Glomerular visceral epithelial cell (primary cell): ENCODE results near the gene NUDT2.
"Not testable (repeated sequence)": the region's sequence is repeated elsewhere in the genome, so short reads cannot be mapped to it uniquely, and the experiment has no call there.

Experiments
- DNase-seq: peaks from one replicate; pipeline ENCODE4 v3.0.0-alpha.2; 2016; ENCODE audit errors: extremely low spot score

Gene NUDT2

DNA sequence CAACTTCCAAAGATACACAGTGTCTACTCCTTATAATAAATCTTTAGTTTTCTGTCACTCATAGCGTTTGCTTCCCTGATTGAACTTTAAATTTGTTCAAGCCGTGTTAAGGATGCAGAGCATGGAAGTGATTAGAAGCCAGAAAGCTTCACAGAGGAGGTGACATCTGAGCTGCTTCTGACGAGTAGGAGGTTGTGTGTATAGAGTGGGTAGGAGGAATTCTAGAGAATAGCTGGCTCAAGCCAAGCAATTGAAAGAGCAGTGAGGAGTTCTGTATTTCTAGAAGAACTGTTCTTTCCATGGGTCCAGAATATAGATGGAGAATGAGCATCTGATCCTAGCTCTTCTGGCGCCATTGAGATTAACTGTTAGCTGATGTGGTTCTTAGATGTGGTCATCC is 6.0 kb downstream of the NUDT2 start:
- DNase-seq = no peak

DNA sequence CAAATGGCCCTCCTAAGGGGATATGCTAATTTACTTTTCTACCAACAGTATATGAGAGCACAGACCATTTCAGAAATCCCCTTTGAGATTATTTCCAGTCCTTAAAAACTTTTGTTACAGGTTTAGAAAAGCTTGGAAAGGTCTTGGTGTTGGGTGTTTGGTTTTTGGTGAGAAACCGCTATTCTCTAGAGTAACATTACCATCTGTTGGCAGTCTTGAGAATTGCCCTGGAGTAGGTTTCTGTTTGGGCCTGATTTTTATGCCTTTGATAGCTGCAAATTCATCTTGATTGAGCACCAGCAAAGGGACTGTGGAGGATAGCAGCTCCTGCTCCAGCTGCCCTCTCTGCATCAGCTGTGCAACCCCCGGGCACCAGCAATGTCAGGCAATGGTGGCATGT is 8.0 kb downstream of the NUDT2 start:
- DNase-seq = no peak

- not testable (repeated sequence) for DNase-seq
These were observed 8.7 kb downstream of the NUDT2 start for GRCh38 chr9:34338079-34338478.

GRCh38 chr9:34338665-34339385 is 9.5 kb downstream of the NUDT2 start:
- DNase-seq = no peak

DNA sequence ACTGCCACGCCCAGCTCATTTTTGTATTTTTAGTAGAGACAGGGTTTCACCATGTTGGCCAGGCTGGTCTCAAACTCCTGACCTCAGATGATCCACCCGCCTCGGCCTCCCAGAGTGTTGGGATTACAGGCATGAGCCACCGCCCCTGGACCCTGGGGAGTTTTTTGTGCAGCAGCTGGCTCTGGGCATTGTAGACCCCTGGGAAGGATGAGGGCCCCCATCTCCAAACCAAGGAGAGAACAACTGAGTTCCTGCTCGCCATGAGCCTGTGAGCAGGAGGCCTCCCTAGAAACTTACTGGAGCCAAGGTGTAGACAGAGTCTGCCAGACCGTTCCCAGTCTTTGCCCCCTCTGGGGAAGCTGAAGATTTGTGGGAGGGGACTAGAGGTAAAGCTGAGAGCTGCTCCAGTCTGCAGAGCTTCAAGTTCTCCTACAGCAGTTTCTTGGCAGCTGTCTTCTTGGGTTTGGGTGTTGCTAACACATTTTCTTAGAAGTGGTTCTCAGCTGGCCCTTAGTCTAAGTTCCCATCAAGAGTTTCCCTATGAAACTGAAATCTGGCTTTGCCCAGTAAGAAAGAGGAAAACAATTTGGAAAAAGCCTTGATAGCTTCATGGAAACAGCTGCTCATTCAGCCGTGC is 12.4 kb downstream of the NUDT2 start:
- no peak for DNase-seq

GRCh38 chr9:34343090-34343489 is 13.7 kb downstream of the NUDT2 start:
- DNase-seq = no peak

DNA sequence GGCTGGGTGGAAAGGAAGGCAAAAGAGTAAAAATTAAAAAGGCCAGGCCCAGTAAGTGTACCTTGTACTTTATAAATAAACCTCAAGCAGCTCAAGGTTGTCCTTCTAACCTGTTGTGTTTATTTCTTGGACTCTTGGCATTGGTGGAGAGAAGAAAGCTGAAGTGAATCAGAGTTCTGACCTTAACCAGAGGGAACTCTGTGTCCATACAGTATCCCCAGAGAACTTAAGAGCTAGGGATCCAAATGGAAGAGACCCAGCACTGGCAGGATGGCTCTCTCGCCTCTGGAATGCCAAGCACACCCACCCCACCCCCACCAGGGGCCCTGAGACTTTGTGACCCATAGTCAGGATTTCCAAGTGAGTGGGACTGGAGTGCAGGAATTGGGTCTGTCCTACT is 14.2 kb downstream of the NUDT2 start:
- DNase-seq = no peak

- no peak for DNase-seq
These were observed 17.8 kb downstream of the NUDT2 start for GRCh38 chr9:34346873-34347799.

DNA sequence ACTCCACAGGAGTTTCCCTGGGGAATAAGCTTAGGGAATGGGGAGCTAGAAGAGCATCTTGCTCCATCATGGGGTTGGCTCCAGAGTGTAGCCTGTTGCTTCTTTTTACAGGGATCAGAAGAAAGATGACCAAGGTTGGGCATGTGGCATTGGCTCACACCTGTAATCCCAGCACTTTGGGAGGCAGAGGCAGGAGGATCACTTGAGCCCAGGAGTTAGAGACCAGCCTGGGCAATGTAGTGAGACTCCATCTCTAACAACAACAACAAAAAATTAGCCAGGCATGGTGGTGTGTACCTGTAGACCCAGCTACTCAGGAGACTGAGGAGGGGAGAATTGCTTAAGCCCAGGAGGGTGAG is 18.4 kb downstream of the NUDT2 start:
- DNase-seq = no peak

DNA sequence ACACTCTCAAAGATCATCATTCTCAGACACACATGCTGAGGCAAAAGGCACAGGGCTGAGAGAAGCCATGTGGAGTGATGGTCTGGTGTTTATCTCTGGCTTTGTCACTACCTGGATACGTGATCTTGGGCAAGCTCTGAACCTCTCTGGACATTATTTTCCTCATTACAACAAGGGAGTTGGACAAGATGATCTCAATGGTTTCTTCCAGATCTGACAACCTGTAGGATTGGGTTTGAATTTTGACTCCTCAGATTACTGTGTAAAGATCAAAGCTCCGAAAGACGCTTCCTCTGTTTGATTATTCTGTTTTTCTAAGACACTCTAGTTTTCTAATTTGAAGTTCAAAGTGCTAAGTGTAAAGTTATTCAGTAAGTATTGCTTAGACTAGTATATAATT is 20.0 kb downstream of the NUDT2 start:
- DNase-seq = no peak

DNA sequence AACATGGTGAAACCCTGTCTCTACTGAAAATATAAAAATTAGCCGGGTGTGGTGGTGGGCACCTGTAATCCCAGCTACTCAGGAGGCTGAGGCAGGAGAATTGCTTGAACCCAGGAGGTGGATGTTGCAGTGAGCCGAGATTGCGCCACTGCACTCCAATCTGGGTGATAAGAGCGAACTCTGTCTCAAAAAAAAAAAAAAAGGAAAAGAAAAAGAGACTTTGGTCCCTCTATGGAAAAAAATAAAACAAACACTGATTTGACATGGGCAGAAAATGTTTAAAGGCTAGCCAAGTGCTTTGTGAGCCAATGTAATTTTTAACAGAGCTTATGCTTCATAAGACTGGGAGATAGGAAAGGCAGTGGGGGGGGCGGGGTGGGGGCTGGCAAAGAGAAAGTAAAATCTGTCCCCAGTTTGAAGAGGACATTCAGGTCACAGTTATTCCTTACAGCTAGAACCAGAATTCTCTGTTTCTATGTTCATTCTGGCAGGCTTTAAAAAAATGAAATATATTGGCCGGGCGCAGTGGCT is 22.8 kb downstream of the NUDT2 start:
- DNase-seq = not testable (repeated sequence)

GRCh38 chr9:34352957-34353356 is 23.6 kb downstream of the NUDT2 start:
- not testable (repeated sequence) for DNase-seq

- DNase-seq = no peak
These were observed 33.3 kb downstream of the NUDT2 start for GRCh38 chr9:34362614-34363214.

DNA sequence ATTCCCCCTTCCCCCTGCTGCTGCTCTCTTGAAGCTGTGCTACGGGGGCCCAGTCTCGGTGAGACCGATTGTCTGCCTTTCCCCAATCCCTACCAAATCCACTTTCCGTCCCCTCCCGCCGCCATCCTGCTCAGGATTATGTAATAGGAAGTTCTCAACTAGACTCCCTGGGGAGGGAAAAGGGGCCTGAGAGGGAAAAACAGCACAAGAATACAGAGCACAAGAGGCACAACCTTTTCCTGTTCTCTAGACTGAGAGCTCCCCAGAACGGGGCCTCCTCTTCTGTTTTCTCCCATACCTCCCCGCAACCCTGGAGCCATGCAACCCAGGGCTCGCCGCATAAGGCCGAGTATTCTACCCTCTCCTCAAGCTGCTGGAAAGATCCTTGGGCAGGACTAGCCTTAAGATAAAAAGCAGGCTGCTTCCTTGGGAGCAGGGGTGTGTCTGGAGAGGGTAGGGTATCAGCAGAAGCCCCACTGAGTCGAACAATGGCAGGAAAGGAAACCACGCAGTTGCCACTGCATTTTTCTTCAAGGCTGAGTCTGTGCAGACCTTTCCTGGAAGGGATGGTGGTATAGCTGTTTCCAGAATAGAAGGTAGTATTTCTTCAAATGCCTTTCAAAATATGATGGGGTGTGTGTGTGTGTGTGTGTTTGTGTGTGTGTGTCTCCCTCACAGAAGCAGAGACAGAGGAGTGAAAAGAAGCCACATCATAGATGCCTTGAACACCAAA is 34.4 kb downstream of the NUDT2 start:
- no peak for DNase-seq

DNA sequence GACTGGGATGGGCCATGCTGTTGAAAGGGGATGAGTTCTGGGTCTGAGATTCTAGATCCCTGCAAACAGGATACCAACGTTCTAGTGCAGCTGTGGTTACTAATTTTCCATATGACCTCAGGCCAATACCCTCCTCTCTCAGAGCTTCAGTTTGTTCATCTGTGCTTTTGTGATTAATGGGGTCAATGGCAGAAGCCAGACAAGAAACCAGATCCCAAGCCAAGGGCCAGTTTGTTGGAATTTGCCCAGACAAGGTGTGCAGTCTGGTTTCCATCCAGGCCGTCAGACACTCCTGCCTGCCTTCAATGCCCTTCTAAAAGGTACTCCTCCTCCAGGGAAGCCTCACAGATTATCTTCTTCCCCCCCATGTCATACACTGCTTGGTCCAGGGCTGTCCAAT is 35.9 kb downstream of the NUDT2 start:
- DNase-seq = no peak

DNA sequence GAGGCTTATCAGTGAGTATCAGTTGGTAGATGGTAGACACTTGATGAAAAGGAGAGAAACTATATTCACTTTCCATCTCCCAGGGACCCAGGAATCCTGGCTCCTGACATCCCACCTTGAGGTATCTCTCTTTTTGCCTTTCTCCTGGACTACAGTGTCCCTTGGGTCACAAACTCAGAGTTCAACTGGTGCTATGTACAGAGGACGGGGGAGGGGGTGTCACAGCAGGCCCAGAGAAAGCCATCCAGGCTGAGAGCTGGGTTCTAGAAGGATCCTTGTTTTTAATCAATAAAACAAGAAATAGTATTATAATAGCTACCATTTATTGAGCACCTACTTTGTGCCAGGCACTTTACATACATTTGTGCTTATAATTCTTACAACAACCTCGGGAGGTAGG is 37.0 kb downstream of the NUDT2 start:
- no peak for DNase-seq

DNA sequence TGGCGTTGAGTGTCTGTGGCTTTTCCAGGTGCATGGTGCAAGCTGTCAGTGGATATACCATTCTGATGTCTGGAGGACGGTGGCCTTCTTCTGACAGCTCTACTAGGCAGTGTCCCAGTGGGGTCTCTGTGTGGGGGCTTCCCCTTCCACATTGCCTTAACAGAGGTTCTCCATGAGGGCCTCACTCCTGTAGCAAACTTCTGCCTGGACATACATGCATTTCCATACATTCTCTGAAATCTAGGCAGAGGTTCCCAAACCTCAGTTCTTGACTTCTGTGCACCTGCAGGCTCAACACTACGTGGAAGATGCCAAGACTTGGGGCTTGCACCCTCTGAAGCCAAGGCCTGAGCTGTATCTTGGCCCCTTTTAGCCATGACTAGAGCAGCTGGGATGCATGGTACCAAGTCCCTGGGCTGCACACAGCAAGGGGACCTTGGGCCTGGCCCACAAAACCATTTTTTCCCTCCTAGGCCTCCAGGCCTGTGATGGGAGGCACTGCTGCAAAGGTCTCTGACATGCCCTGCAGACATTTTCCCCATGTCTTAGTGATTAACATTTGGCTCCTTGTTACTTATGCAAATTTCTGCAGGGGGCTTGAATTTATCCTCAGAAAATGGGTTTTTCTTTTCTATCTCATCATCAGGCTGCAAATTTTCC is 38.5 kb downstream of the NUDT2 start:
- not testable (repeated sequence) for DNase-seq

GRCh38 chr9:34368796-34369195 is 39.4 kb downstream of the NUDT2 start:
- not testable (repeated sequence) for DNase-seq

DNA sequence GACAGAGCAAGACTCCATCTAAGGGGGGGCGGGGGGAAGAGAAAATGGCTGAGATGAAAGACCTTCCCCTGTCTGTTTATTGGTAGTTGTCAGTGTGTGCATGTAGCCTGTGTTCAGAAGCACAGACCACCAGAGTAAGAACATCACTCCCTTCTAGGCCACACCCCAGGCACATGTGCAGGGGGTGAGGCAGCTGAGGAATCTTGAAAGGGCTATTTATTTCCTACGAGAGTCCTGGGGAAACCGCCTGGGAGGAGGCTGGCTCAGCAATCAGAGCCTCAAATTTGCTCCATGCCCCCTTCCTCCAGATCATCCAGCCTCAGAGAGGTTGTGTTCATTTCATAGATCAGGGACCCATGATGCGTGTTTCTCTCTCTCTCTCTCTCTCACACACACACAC is 40.3 kb downstream of the NUDT2 start:
- DNase-seq = no peak

- no peak for DNase-seq
These were observed 41.1 kb downstream of the NUDT2 start for GRCh38 chr9:34370335-34370969.
